OCI-LY3 (cell line): ENCODE measurements around the gene RGL1.

ENCODE experiments used
- EZH2phosphoT487 ChIP-seq: fragments of 200-600 bp; shearing (Covaris generic); IDR thresholded peaks from 2 replicates; pipeline ENCODE4 v1.6.1; 2018; ENCODE audit warnings: antibody characterized with exemption, mixed run types, low read depth
- TF ChIP-seq, protein P1 (sequence below): fragments of 200-600, 300-600 bp; sonication (generic); IDR thresholded peaks from 2 replicates; pipeline ENCODE4 v1.5.1; 2014; ENCODE audit warnings: antibody characterized with exemption, low read length, low read depth

DNA sequence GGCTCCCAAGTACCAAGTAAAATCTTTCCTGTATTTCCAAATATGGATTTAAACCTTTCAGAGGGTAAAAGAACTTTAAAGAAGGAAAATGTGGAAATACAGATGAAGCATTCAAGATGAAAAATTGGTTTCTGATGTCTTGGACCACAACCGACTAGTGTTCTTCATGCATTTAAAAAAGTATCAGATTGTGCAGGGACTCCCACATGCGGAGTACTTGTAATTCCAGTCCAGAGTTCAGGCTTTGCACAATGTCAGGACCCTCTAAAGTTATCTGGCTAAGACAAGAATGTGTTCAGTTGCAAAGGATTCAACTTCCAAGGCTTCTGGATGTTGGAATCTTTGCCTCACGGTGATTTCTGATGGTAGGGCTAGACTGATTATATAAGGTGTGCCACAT, 66.7 kb downstream of the RGL1 start:
- TF ChIP-seq, protein P1, sequence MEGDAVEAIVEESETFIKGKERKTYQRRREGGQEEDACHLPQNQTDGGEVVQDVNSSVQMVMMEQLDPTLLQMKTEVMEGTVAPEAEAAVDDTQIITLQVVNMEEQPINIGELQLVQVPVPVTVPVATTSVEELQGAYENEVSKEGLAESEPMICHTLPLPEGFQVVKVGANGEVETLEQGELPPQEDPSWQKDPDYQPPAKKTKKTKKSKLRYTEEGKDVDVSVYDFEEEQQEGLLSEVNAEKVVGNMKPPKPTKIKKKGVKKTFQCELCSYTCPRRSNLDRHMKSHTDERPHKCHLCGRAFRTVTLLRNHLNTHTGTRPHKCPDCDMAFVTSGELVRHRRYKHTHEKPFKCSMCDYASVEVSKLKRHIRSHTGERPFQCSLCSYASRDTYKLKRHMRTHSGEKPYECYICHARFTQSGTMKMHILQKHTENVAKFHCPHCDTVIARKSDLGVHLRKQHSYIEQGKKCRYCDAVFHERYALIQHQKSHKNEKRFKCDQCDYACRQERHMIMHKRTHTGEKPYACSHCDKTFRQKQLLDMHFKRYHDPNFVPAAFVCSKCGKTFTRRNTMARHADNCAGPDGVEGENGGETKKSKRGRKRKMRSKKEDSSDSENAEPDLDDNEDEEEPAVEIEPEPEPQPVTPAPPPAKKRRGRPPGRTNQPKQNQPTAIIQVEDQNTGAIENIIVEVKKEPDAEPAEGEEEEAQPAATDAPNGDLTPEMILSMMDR, result no peak
- no peak for TF ChIP-seq EZH2phosphoT487
